RWPE1 (cell line): Measurements from ENCODE around the gene ZNF230.
A peak's percentile ranks its signal among the peaks of the same experiment; 100 is the strongest.

Experiments used
- CTCF ChIA-PET: fragments of 350-600 bp; sonication (Branson Sonifier 250); formaldehyde crosslinking; extraction: SDS; loops from one replicate; lab custom pipeline; 2021; lab: Yijun Ruan, JAX
- POLR2A ChIA-PET: fragments of 400-600 bp; formaldehyde crosslinking; extraction: SDS; loops from one replicate; lab custom pipeline; 2020; ENCODE audit warnings: antibody characterized with exemption; ENCODE audit not compliant: low non-redundant PET; lab: Yijun Ruan, JAX
- DNase-seq: peaks from one replicate; pipeline ENCODE4 v3.0.0; 2012; ENCODE audit warnings: low spot score
- H3K27ac ChIP-seq: fragments of 450-650 bp; 2 replicates; pipeline ENCODE4 v1.5.1; 2017
- TF ChIP-seq, protein P1 (sequence below): fragments of 450-650 bp; conservative IDR thresholded peaks from 2 replicates; pipeline ENCODE4 v1.5.1; 2017; ENCODE audit warnings: low read depth, mild to moderate bottlenecking

The ZNF230 gene

DNA sequence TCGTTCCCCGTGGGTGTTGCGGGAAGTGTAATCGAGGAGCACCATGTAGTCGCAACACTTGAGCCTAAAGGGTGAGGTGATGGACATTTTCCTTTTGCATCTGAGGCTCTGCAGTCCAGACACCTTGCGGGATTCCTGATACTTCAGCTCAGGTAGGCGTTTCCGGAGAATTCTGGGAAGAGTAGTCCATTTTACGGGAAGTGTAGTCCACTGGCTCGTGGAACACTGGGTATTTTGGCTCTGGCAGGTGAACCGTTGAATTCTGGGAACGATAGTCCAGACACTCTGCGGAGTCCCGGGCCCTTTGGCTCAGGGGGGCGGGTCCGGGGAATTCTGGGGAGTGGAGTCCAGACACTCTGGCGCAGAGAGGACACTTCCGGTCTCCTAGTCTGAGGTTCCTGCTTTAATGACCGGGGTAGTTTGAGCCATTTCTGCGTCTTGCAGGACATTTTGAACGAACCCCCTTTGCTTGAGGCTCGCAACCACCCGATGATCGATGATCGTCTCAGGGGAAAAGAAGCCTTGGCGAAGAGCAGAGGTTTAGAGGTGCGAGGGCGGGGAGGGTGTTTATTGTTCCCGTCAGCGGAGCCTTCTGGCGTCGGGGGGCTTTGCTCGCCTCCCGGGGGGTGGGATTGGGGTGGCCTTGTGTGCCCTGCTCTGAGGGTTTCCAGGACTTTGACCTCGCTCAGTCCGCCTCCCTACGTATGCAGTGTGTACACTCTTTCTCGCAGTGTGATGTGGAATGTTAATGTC is 49.1 kb downstream of the ZNF230 start, which contains the start of gene ZNF223:
TSS of gene ZNF223 (plus strand) at position 387 of the 753 bp plus-strand sequence. CDS start 3,141 bp downstream, outside the sequence.
- CTCF ChIA-PET = no interaction called here
- H3K27ac ChIP-seq = peak within 1 kb of the TSS; percentile 69
- TF ChIP-seq, protein P1, sequence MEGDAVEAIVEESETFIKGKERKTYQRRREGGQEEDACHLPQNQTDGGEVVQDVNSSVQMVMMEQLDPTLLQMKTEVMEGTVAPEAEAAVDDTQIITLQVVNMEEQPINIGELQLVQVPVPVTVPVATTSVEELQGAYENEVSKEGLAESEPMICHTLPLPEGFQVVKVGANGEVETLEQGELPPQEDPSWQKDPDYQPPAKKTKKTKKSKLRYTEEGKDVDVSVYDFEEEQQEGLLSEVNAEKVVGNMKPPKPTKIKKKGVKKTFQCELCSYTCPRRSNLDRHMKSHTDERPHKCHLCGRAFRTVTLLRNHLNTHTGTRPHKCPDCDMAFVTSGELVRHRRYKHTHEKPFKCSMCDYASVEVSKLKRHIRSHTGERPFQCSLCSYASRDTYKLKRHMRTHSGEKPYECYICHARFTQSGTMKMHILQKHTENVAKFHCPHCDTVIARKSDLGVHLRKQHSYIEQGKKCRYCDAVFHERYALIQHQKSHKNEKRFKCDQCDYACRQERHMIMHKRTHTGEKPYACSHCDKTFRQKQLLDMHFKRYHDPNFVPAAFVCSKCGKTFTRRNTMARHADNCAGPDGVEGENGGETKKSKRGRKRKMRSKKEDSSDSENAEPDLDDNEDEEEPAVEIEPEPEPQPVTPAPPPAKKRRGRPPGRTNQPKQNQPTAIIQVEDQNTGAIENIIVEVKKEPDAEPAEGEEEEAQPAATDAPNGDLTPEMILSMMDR = no peak
- DNase-seq = peak; percentile 94
- POLR2A ChIA-PET = interaction anchor here (0.6 kb wide), 1 partner anchor 26 kb away, joined by 8 read pairs; no protein-coding TSS in a partner anchor

DNA sequence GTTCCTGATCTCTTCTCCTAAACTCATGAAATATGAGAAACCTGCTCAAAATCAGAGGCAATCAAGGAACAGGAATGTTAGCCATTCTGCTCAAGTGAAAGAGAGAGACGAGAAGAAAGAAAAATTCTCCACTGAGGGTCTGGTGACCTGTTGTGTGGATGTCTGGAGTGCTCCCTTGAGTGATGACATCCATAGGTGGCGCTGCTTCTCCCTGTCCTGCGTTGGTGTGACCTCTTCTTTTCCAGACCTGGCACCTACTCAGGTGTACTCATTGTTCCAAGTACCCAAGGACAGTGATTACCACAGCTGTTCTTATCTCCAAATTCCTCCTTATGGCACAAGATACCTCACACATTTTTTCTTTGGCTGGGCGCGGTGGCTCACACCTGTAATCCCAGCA is 53.1 kb downstream of the ZNF230 start:
- POLR2A ChIA-PET = no interaction called here
- TF ChIP-seq, protein P1 = no peak
- H3K27ac ChIP-seq = no peak overlapping the region
- DNase-seq = no peak
- CTCF ChIA-PET = no interaction called here

GRCh38 chr19:44059229-44059628 is 56.5 kb downstream of the ZNF230 start:
- TF ChIP-seq, protein P1 = no peak
- ChIA-PET POLR2A (no interaction called here), CTCF (no interaction called here)
- H3K27ac ChIP-seq = no peak overlapping the region
- DNase-seq = no peak

GRCh38 chr19:44061038-44061437 is 58.3 kb downstream of the ZNF230 start:
- ChIA-PET POLR2A (no interaction called here), CTCF (no interaction called here)
- DNase-seq = no peak
- TF ChIP-seq, protein P1 = no peak
- no peak overlapping the region for H3K27ac ChIP-seq
